DMS153 treated with DMSO at 0.1 percent for 48 hours (cell line): ENCODE measurements around the gene PRAC2.

ENCODE experiments used
- DNase-seq: peaks from one replicate; lab custom pipeline; 2025; ENCODE audit not compliant: unreplicated experiment; lab: John Stamatoyannopoulos, UW

The PRAC2 gene

GRCh38 chr17:48733632-48734328 lies 10.8 kb downstream of the PRAC2 start:
- DNase-seq, result no peak

GRCh38 chr17:48734333-48735061 lies 11.5 kb downstream of the PRAC2 start:
- no peak for DNase-seq

- no peak for DNase-seq
Observed at GRCh38 chr17:48735062-48735351, 12.0 kb downstream of the PRAC2 start.

DNA sequence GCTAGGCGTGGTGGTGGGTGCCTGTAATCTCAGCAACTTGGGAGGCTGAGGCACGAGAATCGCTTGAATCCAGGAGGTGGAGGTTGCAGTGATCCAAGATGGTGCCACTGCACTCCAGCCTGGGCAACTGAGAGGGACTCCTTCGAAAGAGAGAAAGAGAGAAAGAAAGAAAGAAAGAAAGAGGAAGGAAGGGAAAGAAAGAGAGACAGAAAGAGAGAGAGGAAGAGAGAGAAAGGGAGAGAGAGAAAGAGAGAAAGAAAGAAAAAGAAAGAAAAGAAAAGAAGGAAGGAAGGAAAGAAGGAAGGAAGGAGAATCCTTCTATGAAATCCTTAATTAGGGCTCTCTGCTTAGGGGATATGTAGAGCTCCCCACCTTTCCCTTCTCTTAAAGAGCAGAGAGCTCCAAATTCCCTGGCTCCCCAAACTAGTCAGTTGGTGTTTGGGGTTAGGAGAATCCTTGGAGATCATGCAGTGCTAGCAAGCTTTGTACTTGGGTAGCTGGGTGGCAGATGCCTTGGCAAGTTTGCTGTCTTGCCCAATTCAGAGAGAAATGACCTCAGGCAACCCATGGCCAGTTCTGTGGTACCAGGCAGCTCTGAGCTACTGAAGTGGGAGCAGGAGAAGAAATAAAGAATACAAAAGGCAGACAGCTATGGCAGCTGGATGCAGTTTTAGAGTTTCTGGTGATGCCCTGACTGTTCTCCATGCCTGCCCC lies 14.5 kb downstream of the PRAC2 start:
- no peak for DNase-seq

DNA sequence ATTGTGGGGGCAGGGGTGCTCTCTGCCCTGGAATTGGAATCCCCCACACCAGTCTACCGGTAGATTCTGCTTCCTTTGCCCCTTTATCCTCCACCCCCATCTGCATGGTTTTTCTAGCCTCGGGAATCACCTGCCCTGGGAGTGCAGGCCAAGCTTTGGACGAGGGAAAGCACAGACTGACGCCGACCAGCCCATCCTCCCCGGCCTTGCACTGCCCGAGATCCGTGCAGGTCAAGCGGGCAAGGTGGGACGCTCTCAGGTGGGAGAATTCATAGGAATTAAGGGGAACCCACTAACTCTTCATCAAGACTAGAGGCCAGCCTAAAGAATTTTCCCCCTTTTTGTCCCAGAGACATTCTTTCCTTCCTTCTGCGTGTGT lies 15.4 kb downstream of the PRAC2 start:
- no peak for DNase-seq

DNA sequence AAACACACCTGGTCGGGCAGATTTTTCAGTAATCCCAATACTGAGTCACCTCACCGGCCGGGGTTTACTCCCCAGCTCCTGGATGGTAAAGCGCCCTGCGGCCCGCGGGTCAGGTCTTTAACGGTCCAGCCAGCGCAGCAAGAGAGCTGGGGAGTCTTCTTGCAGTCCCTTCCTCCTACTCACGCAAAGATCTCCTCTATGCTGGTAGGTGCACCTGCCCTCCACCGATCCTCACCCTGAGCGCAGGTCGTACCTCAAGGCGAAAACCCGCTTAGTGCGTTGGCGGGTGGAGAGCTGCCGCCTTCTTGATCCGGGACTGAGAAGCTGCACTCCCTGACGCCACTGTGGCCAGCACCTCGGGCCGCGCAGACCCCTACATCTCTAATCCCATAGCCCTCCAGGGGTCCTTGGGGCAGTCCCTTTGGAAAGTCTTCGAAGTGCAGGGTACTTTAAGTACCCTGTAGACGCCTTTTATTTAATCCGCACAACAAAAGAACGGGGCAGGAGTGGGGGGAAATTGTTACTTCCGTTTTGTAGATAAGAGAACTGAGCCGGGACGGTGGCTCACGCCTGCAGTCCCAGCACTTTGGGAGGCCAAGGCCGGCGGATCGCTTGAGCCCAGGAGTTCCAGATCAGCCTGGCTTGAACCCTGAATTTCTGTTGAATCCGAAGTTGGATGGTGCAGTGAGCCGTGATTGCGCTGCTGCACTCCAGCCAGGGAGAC lies 16.0 kb downstream of the PRAC2 start:
- DNase-seq, result no peak

- DNase-seq, result no peak
Observed at GRCh38 chr17:48740537-48740936, 17.6 kb downstream of the PRAC2 start.

DNA sequence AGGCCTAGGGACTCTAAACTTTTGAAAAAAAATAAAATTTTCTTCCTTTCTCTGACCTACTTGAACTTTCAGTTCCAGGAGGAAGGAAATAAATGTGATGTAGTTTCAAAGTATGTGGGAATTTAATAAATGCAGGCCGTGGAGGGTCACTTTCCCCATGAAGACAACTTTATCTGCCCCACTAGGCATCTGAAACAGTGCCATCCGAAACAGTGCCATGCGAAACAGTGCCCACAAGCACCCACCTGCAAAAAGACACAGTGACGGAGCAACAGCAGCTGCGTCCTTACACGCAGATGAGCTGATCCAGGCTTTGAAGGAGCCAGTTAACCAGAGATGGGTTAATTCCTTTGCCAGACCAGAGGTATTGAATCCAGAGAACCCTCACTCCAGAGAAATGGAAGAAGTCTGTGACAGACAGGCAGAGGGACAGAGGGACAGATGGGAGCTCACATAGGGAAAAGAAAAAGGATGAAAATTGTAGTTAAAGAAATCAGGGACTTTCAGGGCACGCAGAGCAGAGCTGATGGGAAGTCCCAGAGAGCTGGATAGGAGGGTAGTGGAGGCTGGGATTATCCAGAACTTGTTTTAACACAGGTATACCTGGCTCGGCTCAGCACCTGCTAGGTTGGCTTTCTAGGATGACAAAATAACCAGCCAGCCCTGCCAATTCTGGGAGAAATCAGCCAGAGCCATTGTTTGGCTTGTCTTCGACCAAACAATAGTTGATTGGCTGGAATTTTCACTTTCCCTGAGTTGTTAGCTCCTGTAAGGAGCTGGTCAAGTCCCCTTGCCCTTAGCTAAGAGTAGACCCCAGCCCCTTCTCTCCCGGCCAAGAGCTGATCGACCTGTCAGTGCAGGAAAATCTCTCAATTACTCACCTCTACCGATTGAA lies 22.6 kb downstream of the PRAC2 start:
- DNase-seq, result no peak

DNA sequence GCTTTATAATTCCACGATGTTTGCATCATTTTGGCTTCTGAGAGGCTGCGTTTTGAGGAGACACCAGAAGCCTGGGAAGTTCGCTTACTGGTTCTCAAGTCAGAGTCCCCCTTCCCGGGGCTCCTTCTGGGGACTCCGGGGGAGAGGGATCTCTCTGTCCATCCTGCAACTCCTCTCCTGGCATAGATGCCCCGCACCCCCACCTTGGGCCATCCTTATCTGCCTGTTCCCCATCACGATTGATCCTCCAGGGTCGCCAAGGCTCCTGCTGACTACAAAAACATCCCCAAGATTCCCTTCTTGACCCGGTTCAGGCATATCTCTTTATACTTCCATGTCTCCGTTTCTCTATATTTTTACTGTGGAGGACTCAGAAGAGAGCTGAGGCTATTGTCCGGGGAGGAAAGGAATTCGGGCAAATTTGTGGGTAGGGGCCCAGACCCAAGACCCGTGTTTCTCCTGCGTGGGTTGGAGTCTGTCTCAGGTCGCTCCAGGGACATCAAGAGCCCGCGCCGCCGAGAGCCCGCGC lies 24.0 kb downstream of the PRAC2 start:
- no peak for DNase-seq

GRCh38 chr17:48747445-48748363 lies 24.7 kb downstream of the PRAC2 start:
- no peak for DNase-seq

- no peak for DNase-seq
Observed at GRCh38 chr17:48748718-48749566, 26.0 kb downstream of the PRAC2 start.

GRCh38 chr17:48749621-48750553 lies 26.9 kb downstream of the PRAC2 start:
- no peak for DNase-seq

GRCh38 chr17:48751172-48751571 lies 28.2 kb downstream of the PRAC2 start:
- no peak for DNase-seq

GRCh38 chr17:48751733-48752398 lies 28.9 kb downstream of the PRAC2 start:
- no peak for DNase-seq

- no peak for DNase-seq
Observed at GRCh38 chr17:48752399-48753288, 29.7 kb downstream of the PRAC2 start.
